ENCODE measurements around the gene GEMIN7.

The GEMIN7 gene

GRCh38 chr19:45124021-45124420, 45.0 kb downstream of the GEMIN7 start:
- WGBS: 95% methylated on average over 6 of the region's 6 CpGs
- no peak overlapping the region for H3K27ac ChIP-seq (ENCODE audit: low read depth, low read length)
- no peaks in the 10 kb centered on the region for H3K9me3 ChIP-seq (ENCODE audit: insufficient read depth, low read depth, low read length)
- no peaks in the 10 kb centered on the region for H3K36me3 ChIP-seq (ENCODE audit: insufficient read depth, low read length)
- H3K4me1 ChIP-seq (ENCODE audit: insufficient read depth, low read length): no peaks in the 10 kb centered on the region
- H3K9ac ChIP-seq (ENCODE audit: low read depth, low read length): no peak overlapping the region
- no peak overlapping the region for H3K4me3 ChIP-seq (ENCODE audit: low read length)
- H3K27me3 ChIP-seq (ENCODE audit: insufficient read depth, low read length): no peaks in the 10 kb centered on the region

- H3K27me3 ChIP-seq (ENCODE audit: insufficient read depth, low read length): no peaks in the 10 kb centered on the region
- H3K9me3 ChIP-seq (ENCODE audit: insufficient read depth, low read depth, low read length): no peaks in the 10 kb centered on the region
- no peak overlapping the region for H3K4me3 ChIP-seq (ENCODE audit: low read length)
- no peaks in the 10 kb centered on the region for H3K4me1 ChIP-seq (ENCODE audit: insufficient read depth, low read length)
- no peaks in the 10 kb centered on the region for H3K36me3 ChIP-seq (ENCODE audit: insufficient read depth, low read length)
- 88% methylated on average over 9 of the region's 9 CpGs for WGBS
- no peak overlapping the region for H3K27ac ChIP-seq (ENCODE audit: low read depth, low read length)
- H3K9ac ChIP-seq (ENCODE audit: low read depth, low read length): no peak overlapping the region
Measured at GRCh38 chr19:45125360-45125759, 46.3 kb downstream of the GEMIN7 start.

- H3K9ac ChIP-seq (ENCODE audit: low read depth, low read length): no peak overlapping the region
- H3K36me3 ChIP-seq (ENCODE audit: insufficient read depth, low read length): no peaks in the 10 kb centered on the region
- WGBS: 64% methylated on average over 12 of the region's 12 CpGs
- H3K27ac ChIP-seq (ENCODE audit: low read depth, low read length): no peak overlapping the region
- no peaks in the 10 kb centered on the region for H3K9me3 ChIP-seq (ENCODE audit: insufficient read depth, low read depth, low read length)
- H3K27me3 ChIP-seq (ENCODE audit: insufficient read depth, low read length): no peaks in the 10 kb centered on the region
- no peak overlapping the region for H3K4me3 ChIP-seq (ENCODE audit: low read length)
- H3K4me1 ChIP-seq (ENCODE audit: insufficient read depth, low read length): peaks cover 6% of the 10 kb centered on the region; the same call in 1 of the 2 replicates
Measured at GRCh38 chr19:45125975-45126493, 47.0 kb downstream of the GEMIN7 start.

- Histone ChIP-seq H3K9me3 (ENCODE audit: insufficient read depth, low read depth, low read length) (no peaks in the 10 kb centered on the region), H3K36me3 (ENCODE audit: insufficient read depth, low read length) (no peaks in the 10 kb centered on the region), H3K27ac (ENCODE audit: low read depth, low read length) (no peak overlapping the region), H3K27me3 (ENCODE audit: insufficient read depth, low read length) (no peaks in the 10 kb centered on the region), H3K9ac (ENCODE audit: low read depth, low read length) (no peak overlapping the region), H3K4me1 (ENCODE audit: insufficient read depth, low read length) (peaks cover 6% of the 10 kb centered on the region; the same call in 1 of the 2 replicates), H3K4me3 (ENCODE audit: low read length) (no peak overlapping the region)
- 88% methylated on average over 7 of the region's 7 CpGs for WGBS
Measured at GRCh38 chr19:45126654-45127053, 47.6 kb downstream of the GEMIN7 start.

- H3K36me3 ChIP-seq (ENCODE audit: insufficient read depth, low read length): no peaks in the 10 kb centered on the region
- H3K4me3 ChIP-seq (ENCODE audit: low read length): no peak overlapping the region
- no peak overlapping the region for H3K9ac ChIP-seq (ENCODE audit: low read depth, low read length)
- no peak overlapping the region for H3K27ac ChIP-seq (ENCODE audit: low read depth, low read length)
- H3K27me3 ChIP-seq (ENCODE audit: insufficient read depth, low read length): no peaks in the 10 kb centered on the region
- H3K4me1 ChIP-seq (ENCODE audit: insufficient read depth, low read length): peaks cover 6% of the 10 kb centered on the region; the same call in 1 of the 2 replicates
- H3K9me3 ChIP-seq (ENCODE audit: insufficient read depth, low read depth, low read length): no peaks in the 10 kb centered on the region
- 78% methylated on average over 5 of the region's 5 CpGs for WGBS
Measured at GRCh38 chr19:45128146-45128545, 49.1 kb downstream of the GEMIN7 start.

- WGBS: 96% methylated on average over 5 of the region's 5 CpGs
- H3K36me3 ChIP-seq (ENCODE audit: insufficient read depth, low read length): no peaks in the 10 kb centered on the region
- no peaks in the 10 kb centered on the region for H3K27me3 ChIP-seq (ENCODE audit: insufficient read depth, low read length)
- peaks cover 6% of the 10 kb centered on the region; the same call in 1 of the 2 replicates for H3K4me1 ChIP-seq (ENCODE audit: insufficient read depth, low read length)
- no peak overlapping the region for H3K27ac ChIP-seq (ENCODE audit: low read depth, low read length)
- H3K9ac ChIP-seq (ENCODE audit: low read depth, low read length): no peak overlapping the region
- H3K4me3 ChIP-seq (ENCODE audit: low read length): no peak overlapping the region
- no peaks in the 10 kb centered on the region for H3K9me3 ChIP-seq (ENCODE audit: insufficient read depth, low read depth, low read length)
Measured at GRCh38 chr19:45128806-45129205, 49.7 kb downstream of the GEMIN7 start.

- H3K36me3 ChIP-seq (ENCODE audit: insufficient read depth, low read length): no peaks in the 10 kb centered on the region
- no peaks in the 10 kb centered on the region for H3K9me3 ChIP-seq (ENCODE audit: insufficient read depth, low read depth, low read length)
- 93% methylated on average over 13 of the region's 13 CpGs for WGBS
- no peak overlapping the region for H3K4me3 ChIP-seq (ENCODE audit: low read length)
- peaks cover 6% of the 10 kb centered on the region; the same call in 1 of the 2 replicates for H3K4me1 ChIP-seq (ENCODE audit: insufficient read depth, low read length)
- H3K27ac ChIP-seq (ENCODE audit: low read depth, low read length): no peak overlapping the region
- no peaks in the 10 kb centered on the region for H3K27me3 ChIP-seq (ENCODE audit: insufficient read depth, low read length)
- H3K9ac ChIP-seq (ENCODE audit: low read depth, low read length): no peak overlapping the region
Measured at GRCh38 chr19:45130236-45130635, 51.2 kb downstream of the GEMIN7 start.

- no peaks in the 10 kb centered on the region for H3K27me3 ChIP-seq (ENCODE audit: insufficient read depth, low read length)
- H3K4me3 ChIP-seq (ENCODE audit: low read length): no peak overlapping the region
- peaks cover 8% of the 10 kb centered on the region for H3K4me1 ChIP-seq (ENCODE audit: insufficient read depth, low read length)
- no peaks in the 10 kb centered on the region for H3K36me3 ChIP-seq (ENCODE audit: insufficient read depth, low read length)
- H3K9ac ChIP-seq (ENCODE audit: low read depth, low read length): peak overlapping the region; percentile 21; the same call in 1 of the 2 replicates
- WGBS: 64% methylated on average over 13 of the region's 13 CpGs
- H3K27ac ChIP-seq (ENCODE audit: low read depth, low read length): no peak overlapping the region
- H3K9me3 ChIP-seq (ENCODE audit: insufficient read depth, low read depth, low read length): no peaks in the 10 kb centered on the region
Measured at GRCh38 chr19:45130888-45131615, 52.0 kb downstream of the GEMIN7 start.

- Histone ChIP-seq H3K4me1 (ENCODE audit: insufficient read depth, low read length) (peaks cover 17% of the 10 kb centered on the region), H3K27ac (ENCODE audit: low read depth, low read length) (no peak overlapping the region), H3K9ac (ENCODE audit: low read depth, low read length) (no peak overlapping the region), H3K4me3 (ENCODE audit: low read length) (no peak overlapping the region), H3K27me3 (ENCODE audit: insufficient read depth, low read length) (no peaks in the 10 kb centered on the region), H3K9me3 (ENCODE audit: insufficient read depth, low read depth, low read length) (no peaks in the 10 kb centered on the region), H3K36me3 (ENCODE audit: insufficient read depth, low read length) (no peaks in the 10 kb centered on the region)
- WGBS: 96% methylated on average over 8 of the region's 8 CpGs
Measured at GRCh38 chr19:45133661-45134060, 54.6 kb downstream of the GEMIN7 start.

- Histone ChIP-seq H3K9ac (ENCODE audit: low read depth, low read length) (no peak overlapping the region), H3K9me3 (ENCODE audit: insufficient read depth, low read depth, low read length) (no peaks in the 10 kb centered on the region), H3K4me3 (ENCODE audit: low read length) (no peak overlapping the region), H3K36me3 (ENCODE audit: insufficient read depth, low read length) (no peaks in the 10 kb centered on the region), H3K27ac (ENCODE audit: low read depth, low read length) (no peak overlapping the region), H3K4me1 (ENCODE audit: insufficient read depth, low read length) (peaks cover 17% of the 10 kb centered on the region), H3K27me3 (ENCODE audit: insufficient read depth, low read length) (no peaks in the 10 kb centered on the region)
- 96% methylated on average over 21 of the region's 21 CpGs for WGBS
Measured at GRCh38 chr19:45135176-45135885, 56.3 kb downstream of the GEMIN7 start.

GRCh38 chr19:45136507-45137178, 57.6 kb downstream of the GEMIN7 start:
- Histone ChIP-seq H3K4me1 (ENCODE audit: insufficient read depth, low read length) (peaks cover 11% of the 10 kb centered on the region), H3K27ac (ENCODE audit: low read depth, low read length) (peak overlapping the region; percentile 13; the same call in 1 of the 2 replicates), H3K9ac (ENCODE audit: low read depth, low read length) (peak overlapping the region; percentile 21; the same call in 1 of the 2 replicates), H3K4me3 (ENCODE audit: low read length) (no peak overlapping the region), H3K27me3 (ENCODE audit: insufficient read depth, low read length) (no peaks in the 10 kb centered on the region), H3K9me3 (ENCODE audit: insufficient read depth, low read depth, low read length) (no peaks in the 10 kb centered on the region), H3K36me3 (ENCODE audit: insufficient read depth, low read length) (0 out of 2 replicates have a peak, but pooled peaks cover 4% of the 10 kb centered on the region)
- 87% methylated on average over 12 of the region's 12 CpGs for WGBS
